ENCODE data around the gene HOXA4. TPM values are rescaled to one million over a fixed set of nuclear protein-coding genes. Genes with fewer than 3 reads are reported as not detected.

The HOXA4 gene
- not detected in 2 replicates for total RNA-seq

DNA sequence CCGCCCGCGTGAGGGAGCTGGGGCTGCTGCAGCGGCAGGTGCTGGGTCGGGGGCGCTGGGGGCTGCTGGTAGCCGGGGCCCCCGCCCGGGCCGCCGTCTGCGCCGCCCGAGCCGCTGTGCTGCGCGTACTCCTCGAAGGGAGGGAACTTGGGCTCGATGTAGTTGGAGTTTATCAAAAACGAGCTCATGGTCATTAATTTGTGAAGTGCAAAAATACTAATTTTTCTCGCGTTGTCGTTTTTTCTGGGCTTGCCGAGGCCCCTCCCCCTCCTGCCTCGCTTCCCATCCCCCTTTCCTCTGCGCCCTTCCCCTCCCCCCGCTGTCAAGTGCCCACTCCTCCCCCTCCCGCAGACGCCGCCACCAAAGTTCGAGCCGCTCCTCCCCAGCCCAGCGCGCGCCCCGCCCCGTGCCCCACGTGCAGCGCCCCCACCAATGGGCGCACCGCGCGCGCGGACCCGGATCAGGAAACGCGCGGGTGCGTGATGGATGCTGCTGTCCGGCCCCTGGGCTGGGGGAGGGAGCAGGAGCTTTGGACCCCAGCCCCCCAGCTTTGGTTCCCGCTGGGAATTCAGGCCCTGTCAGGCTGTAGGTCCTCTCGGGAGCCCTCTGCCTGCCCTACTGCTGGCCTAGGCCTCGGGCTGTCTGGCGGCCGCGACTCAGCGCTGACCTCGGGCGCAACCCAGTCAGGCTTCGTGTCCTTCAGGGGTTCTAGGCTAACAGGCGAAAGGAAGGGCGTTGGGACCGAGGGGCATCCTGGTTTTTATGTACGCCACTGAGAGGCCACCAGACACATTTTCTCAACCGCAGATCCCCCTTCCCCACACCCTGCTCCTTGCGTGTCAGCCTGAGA lies at the start of gene HOXA4:
TSS of gene HOXA4 (minus strand) at position 218 of the 850 bp plus-strand sequence. CDS start at position 194, 24 bp downstream.

DNA sequence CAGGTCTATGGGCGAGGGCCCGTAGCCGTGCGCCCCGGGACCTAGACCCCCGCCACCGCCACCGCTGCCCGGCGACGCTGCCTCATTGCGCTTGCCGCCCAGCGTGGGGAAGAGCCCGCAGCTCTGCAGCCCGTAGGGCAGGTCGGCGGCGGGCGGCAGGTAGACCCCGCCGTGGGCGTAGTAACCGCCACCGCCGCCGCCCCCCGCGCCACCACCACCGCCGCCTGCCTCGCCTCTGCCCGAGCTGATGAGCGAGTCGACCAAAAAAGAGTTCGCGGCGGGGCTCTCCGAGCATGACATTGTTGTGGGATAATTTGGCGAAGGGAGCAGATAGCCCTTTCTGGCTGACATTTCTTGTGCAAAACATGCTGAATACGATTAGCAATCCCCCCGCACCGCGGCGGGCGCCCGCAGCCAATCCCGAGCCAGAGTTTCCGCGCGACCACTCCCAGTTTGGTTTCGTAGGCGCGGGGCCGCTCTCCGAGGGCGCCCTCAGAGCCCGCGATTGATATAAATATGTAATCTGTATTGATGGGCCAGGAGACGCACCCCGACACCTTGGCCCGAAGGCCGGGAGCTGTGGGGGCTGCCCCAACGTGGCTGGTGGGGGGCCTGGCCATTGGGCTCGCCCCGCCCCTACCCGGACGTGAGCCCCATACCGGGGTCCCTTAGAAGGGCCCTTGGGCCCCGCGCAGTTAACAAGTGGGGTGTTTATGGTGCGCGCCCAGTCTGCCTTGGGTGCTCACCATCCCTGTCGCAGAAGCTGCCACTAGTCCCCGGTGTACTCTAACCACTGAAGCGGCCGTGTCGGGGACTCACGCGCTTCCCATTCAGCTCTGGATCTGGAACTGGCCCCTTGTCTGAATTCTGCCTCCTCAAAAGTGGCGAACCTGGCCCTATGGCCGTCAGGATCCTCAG lies 43.7 kb upstream of the HOXA4 start, which contains the start of gene HOXA10:
TSS of gene HOXA10 (minus strand) at position 365 of the 918 bp plus-strand sequence. CDS start at position 351, 14 bp downstream.

DNA sequence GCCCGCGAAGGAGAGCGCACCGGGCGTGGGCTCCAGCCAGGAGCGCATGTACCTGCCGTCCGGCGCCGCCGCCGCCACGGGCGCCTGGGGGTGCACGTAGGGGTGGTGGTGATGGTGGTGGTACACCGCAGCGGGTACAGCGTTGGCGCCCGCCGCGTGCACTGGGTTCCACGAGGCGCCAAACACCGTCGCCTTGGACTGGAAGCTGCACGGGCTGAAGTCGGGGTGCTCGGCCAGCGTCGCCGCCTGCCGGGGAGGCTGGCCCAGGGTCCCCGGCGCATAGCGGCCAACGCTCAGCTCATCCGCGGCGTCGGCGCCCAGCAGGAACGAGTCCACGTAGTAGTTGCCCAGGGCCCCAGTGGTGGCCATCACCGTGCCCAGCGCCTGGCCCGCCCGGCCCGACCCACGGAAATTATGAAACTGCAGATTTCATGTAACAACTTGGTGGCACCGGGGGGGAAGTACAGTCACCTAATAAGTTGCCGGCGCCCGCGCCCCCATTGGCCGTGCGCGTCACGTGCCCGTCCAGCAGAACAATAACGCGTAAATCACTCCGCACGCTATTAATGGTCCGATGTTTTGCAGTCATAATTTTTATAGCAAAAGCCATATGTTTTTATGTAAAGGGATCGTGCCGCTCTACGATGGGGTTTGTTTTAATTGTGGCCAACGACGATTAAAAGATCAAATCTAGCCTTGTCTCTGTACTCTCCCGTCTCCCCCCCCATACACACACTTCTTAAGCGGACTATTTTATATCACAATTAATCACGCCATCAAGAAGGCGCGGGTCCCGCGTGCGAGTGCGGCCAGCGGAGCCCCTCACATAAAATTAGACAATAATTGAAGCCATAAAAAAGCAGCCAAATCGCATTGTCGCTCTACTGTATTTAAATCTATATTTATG lies 34.8 kb upstream of the HOXA4 start, which contains the start of gene HOXA9:
TSS of gene HOXA9 (minus strand) at position 449 of the 907 bp plus-strand sequence. CDS start at position 369, 80 bp downstream.

DNA sequence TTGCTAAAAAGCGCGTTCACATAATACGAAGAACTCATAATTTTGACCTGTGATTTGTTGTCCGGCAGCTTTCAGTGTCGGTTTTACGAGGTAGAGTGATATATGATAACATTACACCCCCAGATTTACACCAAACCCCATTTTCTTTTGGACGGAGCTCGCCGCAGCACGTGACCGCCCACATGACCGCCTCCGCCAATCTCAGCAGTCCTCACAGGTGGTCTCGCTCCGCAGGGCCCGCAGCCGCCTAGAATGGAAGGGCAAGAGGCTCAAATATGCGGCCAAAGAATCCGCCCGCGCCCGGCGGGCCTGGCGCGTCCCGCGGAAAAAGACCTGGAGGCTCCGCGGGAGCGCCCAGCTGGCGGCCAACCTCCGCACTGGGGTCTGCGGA lies 25.9 kb upstream of the HOXA4 start, which contains the start of gene HOXA7:
TSS of gene HOXA7 (minus strand) at position 168 of the 391 bp plus-strand sequence. CDS start at position 38, 130 bp downstream.

DNA sequence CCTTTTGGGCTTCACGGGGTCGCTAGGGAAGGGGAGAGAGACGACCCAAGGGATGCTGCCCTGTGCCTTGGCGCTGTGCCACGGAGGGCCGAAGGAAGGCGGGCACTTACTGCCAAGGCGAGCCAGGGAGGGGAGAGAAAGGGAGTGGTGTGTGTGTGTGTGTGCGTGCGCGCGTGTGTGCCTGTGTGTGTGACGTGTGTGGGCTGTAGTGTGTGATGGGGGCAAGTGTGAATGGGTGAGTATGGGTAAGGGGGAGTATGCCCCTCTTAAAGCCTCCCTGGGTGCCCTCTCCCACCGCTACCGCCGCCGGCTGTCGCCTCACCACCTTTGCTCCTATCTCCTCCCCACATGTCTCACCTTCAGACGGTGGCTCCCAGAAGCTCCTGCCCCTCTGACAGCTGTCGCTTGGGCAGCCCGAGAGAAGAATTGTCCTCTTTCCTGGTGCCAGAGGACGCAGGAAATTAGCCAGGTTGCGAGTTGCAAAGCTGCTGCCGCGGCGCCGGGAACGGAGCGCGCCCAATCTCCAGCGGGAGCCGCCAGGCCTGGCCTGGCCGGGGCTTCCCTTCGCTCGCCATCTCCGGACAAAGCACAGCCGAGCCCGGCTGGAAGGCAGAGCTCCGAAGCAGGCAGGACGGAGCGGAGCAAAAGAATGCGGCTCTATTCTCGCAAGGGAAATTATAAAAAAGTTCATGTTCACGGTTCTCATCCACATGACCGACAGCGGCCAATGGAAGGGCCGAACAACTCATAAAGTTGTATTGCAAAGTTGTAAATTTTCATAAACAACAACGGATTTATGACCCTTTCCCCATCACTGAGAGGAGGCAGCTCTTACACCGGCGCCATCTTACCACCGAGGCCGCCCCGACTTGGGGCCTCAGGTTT lies 21.6 kb upstream of the HOXA4 start, which contains the start of gene HOXA3:
TSS of gene HOXA3 (minus strand) at position 653 of the 885 bp plus-strand sequence. CDS start 41,943 bp downstream, outside the sequence.

DNA sequence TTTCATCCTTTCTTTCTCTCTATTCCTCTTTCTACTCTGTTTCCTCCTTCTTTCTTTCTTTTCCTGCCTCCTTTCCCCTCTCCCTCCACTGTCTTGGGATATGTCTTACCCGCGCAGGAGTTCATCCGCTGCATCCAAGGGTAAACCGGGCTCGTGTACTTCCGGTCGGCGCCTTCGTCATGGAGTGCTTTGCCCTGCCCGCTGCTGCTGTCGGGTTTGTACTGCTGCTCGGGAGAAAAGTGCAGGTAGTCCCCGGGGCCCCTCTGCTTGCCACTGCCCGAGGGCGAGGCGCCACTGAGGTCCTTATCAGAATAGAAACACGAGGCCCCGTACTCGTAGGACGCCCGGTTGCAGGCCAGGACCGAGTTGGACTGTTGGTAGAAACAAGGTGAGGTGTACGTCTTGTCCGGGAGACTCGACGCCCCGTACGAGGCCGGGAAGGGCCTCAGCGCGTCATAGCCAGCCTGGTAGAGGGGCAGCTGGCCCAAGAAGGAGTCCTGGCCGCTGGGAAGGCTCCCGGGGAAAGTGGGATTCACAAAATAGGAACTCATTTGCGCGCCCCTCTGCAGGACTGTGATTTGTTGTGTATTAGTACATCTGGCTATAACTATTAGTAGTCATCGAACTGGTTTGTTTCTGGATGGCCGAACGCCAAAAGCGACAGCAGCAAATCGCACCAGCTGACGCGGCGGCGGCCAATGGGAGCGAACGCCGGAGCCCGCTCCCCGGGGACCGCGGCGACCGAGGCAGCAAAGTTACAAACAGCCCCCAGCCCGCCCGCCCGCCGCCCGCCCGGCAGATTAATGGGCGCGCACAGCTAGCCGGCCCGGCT lies 16.9 kb upstream of the HOXA4 start, which contains the start of gene HOXA6:
TSS of gene HOXA6 (minus strand) at position 576 of the 832 bp plus-strand sequence. CDS start at position 551, 25 bp downstream.

DNA sequence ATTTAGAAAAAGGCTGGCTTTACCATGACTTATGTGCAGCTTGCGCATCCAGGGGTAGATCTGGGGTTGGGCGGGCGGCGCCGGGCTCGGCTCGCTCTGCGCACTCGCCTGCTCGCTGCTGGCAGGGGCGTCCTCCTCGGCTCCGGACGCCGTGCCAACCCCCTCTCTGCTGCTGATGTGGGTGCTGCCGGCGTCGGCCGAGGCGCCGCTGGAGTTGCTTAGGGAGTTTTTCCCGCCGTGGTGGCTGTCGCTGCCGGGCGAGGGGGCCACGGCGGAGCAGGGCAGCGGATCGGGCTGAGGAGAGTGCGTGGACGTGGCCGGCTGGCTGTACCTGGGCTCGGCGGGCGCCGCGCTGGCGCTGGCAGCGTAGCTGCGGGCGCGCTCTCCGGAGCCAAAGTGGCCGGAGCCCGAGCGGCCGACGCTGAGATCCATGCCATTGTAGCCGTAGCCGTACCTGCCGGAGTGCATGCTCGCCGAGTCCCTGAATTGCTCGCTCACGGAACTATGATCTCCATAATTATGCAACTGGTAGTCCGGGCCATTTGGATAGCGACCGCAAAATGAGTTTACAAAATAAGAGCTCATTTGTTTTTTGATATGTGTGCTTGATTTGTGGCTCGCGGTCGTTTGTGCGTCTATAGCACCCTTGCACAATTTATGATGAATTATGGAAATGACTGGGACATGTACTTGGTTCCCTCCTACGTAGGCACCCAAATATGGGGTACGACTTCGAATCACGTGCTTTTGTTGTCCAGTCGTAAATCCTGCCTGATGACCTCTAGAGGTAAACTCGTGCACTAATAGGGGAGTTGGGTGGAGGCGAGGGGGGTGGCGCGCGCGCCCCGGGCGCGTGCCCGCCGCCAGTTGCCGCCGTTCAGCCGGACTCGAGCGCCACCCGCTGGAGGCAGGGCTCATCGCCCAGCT lies 12.7 kb upstream of the HOXA4 start, which contains the start of gene HOXA5:
TSS of gene HOXA5 (minus strand) at position 659 of the 927 bp plus-strand sequence. CDS start at position 585, 74 bp downstream.

DNA sequence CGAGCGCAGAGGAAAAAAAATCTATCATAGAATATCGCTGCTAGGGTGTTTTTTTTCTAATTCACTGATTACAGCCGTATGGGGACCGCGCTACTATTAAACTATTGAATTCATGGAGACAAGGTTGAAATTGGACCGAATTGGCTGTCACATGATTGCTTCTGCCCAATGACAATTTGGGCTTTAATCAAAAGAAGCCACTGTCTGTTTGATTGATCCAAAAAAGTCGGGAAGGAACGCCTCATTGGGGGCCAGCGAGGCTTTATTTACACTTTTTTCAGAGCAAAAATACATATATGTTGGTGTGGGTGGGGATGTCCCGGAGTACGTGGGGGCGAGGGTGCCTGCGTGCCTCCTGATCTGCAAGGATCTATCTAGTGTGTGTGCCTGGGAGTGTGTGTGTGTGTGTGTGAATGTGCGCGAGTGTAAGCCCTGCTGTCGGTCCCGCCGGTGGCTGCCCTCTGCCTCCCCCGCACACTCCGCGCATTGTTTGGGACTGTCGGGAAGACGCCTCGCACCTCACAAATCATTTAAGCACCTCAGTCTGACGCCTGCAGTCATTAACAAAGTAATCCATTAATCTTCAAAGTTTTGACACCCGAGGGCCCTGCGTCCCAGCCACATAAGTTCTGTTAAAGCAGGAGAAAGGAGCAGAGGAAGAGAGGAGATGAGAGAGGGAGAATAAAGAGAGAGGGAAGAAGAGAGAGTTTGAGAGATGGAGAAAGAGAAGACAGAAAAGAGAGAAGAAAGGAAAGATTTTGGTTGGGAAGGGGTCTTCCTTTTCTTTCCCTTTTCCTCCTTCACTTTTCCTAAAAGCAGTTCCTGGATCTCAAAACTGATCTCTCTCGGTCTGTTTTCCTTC lies 27.7 kb downstream of the HOXA4 start, which contains the start of gene HOXA2:
TSS of gene HOXA2 (minus strand) at position 103 of the 862 bp plus-strand sequence. CDS start 183 bp downstream, outside the sequence.

DNA sequence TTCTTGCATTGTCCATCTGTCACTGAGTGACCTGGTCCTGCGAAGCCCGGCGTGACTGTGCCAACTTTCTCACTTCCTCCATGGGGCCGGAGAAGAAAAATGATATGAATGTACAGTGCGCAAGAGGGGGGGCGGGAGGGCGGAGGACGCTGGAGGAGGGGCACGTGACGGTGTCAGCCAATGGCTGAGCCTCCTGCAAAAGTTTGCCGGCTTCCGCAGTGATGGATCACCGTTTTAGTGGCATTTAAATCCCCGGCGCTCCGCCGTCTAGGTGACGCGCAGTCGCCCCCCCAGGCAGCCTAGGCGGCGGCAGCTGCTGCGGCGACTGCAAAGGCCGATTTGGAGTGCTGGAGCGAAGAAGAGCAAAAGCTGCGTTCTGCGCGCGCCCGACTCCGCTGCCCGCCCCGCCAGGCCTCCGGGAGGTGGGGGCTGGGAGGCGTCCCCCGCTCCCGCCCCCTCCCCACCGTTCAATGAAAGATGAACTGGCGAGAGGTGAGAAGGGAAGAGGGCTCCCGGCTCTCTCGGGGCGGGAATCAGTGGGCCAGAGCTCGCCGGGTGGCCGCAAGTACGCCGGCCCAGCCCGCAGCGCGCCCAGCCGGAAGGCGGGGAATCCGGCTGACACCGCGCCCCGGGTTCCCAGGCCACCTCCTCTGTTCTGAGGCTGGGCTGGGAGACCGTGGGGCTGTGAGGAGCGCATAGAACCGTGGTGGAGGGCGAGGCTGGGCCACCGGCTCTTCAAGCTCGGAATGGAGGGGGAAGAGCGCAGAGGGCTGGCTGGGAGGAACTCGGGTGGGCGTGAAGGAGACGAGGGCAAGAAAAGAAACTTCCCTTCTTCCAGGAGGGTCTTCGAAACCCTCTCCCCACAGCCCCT lies 34.4 kb downstream of the HOXA4 start, which contains the start of gene HOXA1:
TSS of gene HOXA1 (minus strand) at position 104 of the 871 bp plus-strand sequence. CDS start at position 16, 88 bp downstream.

Other genes starting within 250 kb of the HOXA4 start
- 0.28 TPM in 1 of 2 replicates, not detected in the other for gene HOXA1, start 34.8 kb downstream of the HOXA4 start, total RNA-seq
- gene HOXA2, start 28.1 kb downstream of the HOXA4 start, total RNA-seq, result not detected in 2 replicates
- not detected in 2 replicates for gene HOXA5, start 12.9 kb upstream of the HOXA4 start, total RNA-seq
- not detected in 2 replicates for gene HOXA6, start 17.0 kb upstream of the HOXA4 start, total RNA-seq
- gene HOXA3, start 21.8 kb upstream of the HOXA4 start, total RNA-seq, result not detected in 2 replicates
- gene HOXA7, start 25.9 kb upstream of the HOXA4 start, total RNA-seq, result not detected in 2 replicates
- 0.21 TPM in 1 of 2 replicates, not detected in the other for gene HOXA9, start 34.8 kb upstream of the HOXA4 start, total RNA-seq
- gene HOXA10, start 43.6 kb upstream of the HOXA4 start, total RNA-seq, result not detected in 2 replicates
- gene HOXA11, start 54.5 kb upstream of the HOXA4 start, total RNA-seq, result not detected in 2 replicates
- not detected in 2 replicates for gene HOXA13, start 69.3 kb upstream of the HOXA4 start, total RNA-seq
- gene EVX1, start 112.0 kb upstream of the HOXA4 start, total RNA-seq, result not detected in 2 replicates

All from airway epithelial cell (primary cell).